Stimulated activated CD8-positive, alpha-beta memory T cell treated with anti-CD3 and anti-CD28 coated beads, Interleukin-4, amount 100 ng/mL, for 48 hours (primary cell): ENCODE measurements around the gene FAM131C.
"Not testable (repeated sequence)": the region's sequence is repeated elsewhere in the genome, so short reads cannot be mapped to it uniquely, and the experiment has no call there.

Experiments used
- DNase-seq: peaks from one replicate; pipeline ENCODE4 v3.0.0-alpha.2; 2020

FAM131C gene

GRCh38 chr1:16032388-16033102, 40.9 kb downstream of the FAM131C start:
- peak; percentile 78 for DNase-seq

DNA sequence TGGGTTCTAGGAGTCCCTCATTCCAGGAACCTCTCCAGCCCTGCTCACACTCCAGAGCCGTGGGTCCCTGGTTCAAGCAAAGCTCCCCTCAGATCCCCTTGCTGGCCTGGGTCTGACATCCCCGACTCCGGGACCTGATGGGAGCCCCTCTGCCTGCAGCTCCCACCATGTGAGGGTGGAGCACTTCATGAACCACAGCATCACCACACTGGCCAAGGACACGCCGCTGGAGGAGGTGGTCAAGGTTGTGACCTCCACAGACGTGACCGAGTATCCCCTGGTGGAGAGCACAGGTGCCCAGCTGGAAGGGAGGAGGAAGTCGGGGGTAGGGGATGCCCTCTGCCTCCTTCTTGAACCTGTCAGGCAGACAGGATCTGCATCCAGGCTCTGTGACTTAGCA, 41.9 kb downstream of the FAM131C start:
- no peak for DNase-seq

- DNase-seq = no peak
Measured at GRCh38 chr1:16029288-16029687, 44.2 kb downstream of the FAM131C start.

DNA sequence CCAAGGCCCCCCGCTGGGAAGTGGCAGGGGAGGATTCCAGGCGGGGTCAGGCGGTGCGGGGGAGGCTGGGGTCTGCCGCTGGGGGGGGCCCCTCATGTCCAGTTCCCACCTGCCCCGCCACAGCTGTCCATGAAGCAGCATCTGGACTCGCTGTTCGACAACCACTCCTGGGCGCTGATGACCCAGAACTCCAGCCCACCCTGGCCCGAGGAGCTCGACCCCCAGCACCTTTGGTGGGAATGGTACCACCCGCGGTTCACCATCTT, 44.5 kb downstream of the FAM131C start:
- DNase-seq = not testable (repeated sequence)

DNA sequence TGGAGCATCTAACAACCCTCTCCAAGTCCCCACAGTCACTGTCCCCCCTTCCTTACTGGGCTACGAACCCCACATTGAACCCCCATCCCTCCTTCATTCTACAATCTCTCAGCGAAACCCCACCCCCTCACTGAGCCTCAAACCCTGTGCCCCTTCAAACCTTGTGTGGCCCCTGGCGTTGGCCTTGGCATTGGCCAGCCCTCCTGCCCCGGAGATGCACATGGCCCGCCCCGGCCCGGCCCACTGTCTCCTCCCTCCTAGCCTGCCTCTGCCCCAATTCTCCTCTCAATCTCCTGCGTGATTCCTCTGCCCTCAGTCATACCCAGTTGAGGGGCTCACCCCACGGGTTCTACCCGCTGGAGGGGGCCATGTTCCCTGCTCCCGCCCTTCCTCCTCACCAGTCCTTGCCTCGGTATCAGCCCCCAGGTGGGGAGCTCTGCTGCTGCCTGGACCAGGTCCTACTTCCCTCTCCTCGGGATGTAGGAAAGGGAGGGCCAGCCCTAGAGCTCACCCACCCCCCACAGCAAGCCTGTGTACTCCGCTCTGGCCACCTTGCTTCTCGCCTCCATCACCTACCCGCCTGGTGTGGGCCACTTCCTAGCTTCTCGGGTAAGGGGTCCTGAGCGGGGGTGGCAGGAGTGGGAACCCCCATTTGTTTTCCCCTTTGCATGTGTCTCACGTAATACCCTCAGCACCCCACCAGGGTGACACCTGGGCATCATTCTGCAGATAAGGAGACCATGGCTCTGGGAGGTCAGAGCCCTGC, 45.0 kb downstream of the FAM131C start:
- DNase-seq = no peak

- peak; percentile 53 for DNase-seq
Measured at GRCh38 chr1:16026723-16027484, 46.5 kb downstream of the FAM131C start.

DNA sequence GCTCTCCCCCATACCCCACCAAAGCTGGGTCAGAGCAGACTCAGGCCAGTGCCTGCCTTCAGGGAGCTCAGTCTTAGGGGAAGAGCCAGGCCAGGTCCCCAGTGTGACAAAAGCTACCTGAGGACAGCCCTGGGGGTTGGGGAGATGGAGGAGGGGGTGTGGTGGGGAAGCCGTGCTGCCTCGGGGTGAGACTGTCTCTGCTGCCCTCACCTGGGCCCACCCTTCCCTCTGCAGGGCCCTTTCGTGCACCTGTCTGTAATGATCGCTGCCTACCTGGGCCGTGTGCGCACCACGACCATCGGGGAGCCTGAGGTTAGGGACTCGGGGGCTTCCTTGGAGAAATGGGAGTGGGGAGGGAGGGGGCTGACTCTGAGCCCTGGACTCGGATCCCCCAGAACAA, 47.1 kb downstream of the FAM131C start:
- not testable (repeated sequence) for DNase-seq

- DNase-seq = no peak
Measured at GRCh38 chr1:16023050-16023653, 50.3 kb downstream of the FAM131C start.

DNA sequence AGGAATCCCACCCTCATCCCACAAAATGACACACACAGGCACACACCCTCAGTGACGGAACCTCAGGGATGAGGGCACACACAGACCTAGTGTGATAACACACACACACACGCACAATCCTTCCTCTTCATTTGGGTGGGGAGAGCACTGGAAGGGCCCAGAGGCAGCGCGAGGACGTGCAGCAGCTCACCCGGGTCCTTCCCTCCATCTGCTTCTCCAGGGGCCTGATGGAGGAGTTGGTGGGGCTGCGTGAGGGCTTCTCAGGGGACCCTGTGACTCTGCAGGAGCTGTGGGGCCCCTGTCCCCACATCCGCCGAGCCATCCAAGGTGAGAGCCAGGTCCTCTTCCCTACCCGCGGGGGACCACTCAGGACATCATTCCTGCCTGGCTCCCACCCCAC, 51.1 kb downstream of the FAM131C start:
- no peak for DNase-seq

DNA sequence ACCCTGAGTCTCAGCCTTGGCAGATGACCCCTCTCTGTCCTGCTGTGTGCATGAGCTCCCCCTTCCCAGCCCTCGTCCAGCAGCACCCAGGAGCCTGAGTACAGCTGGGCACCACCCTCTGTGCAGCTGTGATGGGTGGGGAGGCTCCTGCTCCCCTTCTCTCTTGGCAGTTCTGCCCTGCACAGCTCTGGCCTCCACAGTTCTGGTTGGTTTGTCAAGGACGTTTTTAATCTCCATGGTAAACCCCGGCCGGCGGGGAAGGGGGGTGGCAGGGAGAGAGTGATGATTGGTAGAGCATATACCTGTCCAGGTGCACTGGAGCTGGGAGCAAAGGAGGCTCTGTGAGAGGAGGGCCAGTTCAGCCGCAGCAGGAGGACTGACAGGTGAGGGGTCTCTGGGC, 51.8 kb downstream of the FAM131C start, which contains the start of gene CLCNKA:
Gene CLCNKA (plus strand): TSS at position 356 of the 400 bp plus-strand sequence. CDS start 584 bp downstream, outside the sequence.
- DNase-seq = no peak

DNA sequence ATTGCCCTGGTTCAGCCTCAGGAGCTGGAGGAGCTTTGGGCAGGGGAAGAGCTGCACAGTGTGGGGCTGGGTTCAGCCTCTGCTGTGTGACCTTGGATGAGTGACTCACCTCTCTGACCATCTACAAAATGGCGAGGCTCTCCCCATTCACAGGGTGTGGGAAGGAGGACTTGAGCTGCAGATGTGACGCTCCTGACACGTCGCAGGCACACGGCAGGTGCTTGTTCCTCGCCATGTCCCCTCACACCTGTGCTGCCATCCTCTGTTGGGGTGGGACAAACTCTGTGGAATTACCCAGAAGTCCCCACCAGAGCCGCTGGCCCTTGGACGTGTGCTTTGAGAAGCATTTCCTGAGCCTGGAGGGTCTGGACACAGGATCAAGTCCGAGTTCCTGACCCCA, 52.6 kb downstream of the FAM131C start:
- not testable (repeated sequence) for DNase-seq

DNA sequence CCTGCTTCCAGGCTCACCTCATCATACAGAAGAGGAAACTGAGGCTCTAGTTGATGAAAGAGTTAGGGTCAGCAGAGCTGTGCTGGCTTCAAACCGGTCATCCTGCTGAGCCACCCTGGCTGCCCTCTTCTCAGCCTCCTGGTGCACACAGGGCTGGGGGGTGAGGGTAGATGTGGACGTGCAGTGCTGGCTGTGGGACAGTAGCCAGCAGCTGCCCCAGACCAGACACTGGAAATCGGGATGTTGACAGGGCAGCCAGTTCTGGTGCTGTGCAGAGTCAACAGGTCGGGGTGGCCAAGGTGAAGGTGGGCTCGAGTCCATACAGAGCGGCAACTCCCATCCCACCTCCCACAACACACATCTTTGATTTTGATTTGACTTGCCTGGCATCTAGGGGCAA, 53.1 kb downstream of the FAM131C start:
- no peak for DNase-seq

GRCh38 chr1:16019644-16020277, 53.7 kb downstream of the FAM131C start:
- DNase-seq = no peak

- no peak for DNase-seq
Measured at GRCh38 chr1:16018749-16019643, 54.5 kb downstream of the FAM131C start.

DNA sequence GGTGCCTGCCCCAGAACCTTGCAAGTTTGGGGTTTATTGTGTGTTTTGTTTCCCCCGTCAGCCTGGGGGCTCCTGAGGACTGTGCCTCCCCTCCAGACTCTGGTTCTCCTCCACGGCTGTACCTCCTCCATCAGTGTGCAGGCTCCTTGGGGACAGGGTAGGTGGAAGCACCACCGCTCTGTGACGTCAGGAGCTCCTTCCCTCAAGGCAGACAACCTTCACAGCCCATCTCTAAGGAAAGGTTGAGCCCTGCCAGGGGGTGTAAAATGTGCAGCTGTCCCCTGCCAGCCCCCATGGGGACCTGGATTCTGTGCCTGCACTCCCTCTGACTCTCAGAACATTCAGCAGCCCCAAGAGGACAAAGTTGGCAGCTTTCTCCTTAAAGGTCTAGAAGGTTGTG, 55.1 kb downstream of the FAM131C start:
- DNase-seq = no peak

- DNase-seq = no peak
Measured at GRCh38 chr1:16017461-16018303, 55.8 kb downstream of the FAM131C start, which contains the start of gene HSPB7. Gene HSPB7, minus strand, starts transcription at chr1:16018043. Its CDS starts 80 bp downstream, at chr1:16017963.

DNA sequence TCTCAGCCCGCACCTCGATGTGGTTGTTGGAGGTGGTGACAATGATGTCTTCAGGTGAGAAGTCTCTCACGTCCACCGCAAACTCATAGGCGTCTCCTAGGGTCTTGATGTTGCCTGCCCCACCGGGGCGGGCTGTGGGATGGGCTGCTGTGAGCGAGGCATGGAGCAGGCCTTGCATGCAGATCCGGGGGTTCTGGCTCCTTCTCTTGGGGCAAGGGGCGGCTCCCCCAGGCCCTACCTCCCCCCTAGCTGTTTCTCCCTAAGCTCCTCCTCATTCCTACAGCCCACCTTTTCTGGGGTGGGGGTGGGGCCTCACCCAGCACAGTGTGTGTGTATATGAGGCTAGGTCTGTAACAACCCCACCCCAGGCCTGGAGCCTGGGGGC, 56.4 kb downstream of the FAM131C start:
- no peak for DNase-seq

GRCh38 chr1:16015960-16016901, 57.2 kb downstream of the FAM131C start:
- DNase-seq = no peak

- DNase-seq = no peak
Measured at GRCh38 chr1:16015491-16015890, 58.0 kb downstream of the FAM131C start.
